ENCODE data around the gene REL.

GRCh38 chr2:60872510-60872928 lies 8.9 kb upstream of the REL start:
- no peak for TF ChIP-seq CTCF (IDR thresholded peaks at IDR 0.05)
- TF ChIP-seq POLR2A (IDR thresholded peaks at IDR 0.05) = no peak
- TF ChIP-seq POLR2AphosphoS5 (IDR thresholded peaks at IDR 0.05) = no peak
